Stomach (tissue), 4 donors: ENCODE results near the gene WDR27.

ENCODE experiments used
- CTCF ChIP-seq, 7 experiments: fragments of 450-650 bp in 4 of 7; fragments of 200-600 bp in 3 of 7; sonication (generic) in 3 of 7; IDR thresholded peaks; one replicate each; pipeline ENCODE4 v1.5.1; 2016 to 2019; ENCODE audit warnings: antibody characterized with exemption in 7 of 7, control low read depth in 2 of 7, mild to moderate bottlenecking in 1 of 7
- EP300 ChIP-seq: sonication (generic); formaldehyde crosslinking; IDR thresholded peaks from one replicate; pipeline ENCODE4 v1.6.1; 2017; ENCODE audit warnings: antibody characterized with exemption
- POLR2AphosphoS5 ChIP-seq, 3 donors: sonication (generic); formaldehyde crosslinking; IDR thresholded peaks; one replicate each; pipeline ENCODE4 v1.6.1; 2016; ENCODE audit warnings: antibody characterized with exemption in 3 of 3

- TF ChIP-seq POLR2AphosphoS5 (IDR thresholded peaks at IDR 0.05), result no peak
- no peak for TF ChIP-seq CTCF (IDR thresholded peaks at IDR 0.05)
- TF ChIP-seq EP300, result no peak
Measured at GRCh38 chr6:169490830-169491229, 211.0 kb downstream of the WDR27 start.
